HG03039 (cell line): ENCODE data around the gene TTN.

ENCODE experiments used
- ATAC-seq: cut with Tn5 transposase; IDR thresholded peaks from one replicate; pipeline ENCODE4 v1.9.1; 2021; ENCODE audit warnings: mild to moderate bottlenecking, moderate library complexity; ENCODE audit not compliant: unreplicated experiment

TTN gene

GRCh38 chr2:178756843-178757242, 50.4 kb downstream of the TTN start:
- no peak for ATAC-seq

DNA sequence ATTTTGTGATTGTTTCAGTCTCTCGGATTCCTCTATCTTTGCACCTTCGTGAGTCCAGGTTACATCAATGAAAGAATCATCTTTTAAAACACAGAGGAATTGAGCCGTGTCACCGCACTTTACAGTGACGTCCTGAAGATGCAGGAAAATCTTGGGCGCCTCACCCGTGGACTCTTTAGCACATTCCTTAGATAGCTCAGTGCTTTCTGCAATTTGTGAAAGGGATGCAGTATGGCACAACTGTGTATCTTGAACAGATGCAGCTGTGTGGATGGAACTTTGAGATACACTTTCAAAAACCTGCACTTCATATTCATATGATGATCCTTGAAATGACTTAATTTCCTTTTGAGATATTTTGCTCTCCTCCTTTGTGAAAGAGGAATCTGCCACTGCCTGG, 50.9 kb downstream of the TTN start:
- no peak for ATAC-seq

- no peak for ATAC-seq
Observed at GRCh38 chr2:178747767-178748166, 59.5 kb downstream of the TTN start.

- no peak for ATAC-seq
Observed at GRCh38 chr2:178734518-178734917, 72.7 kb downstream of the TTN start.

GRCh38 chr2:178733975-178734374, 73.2 kb downstream of the TTN start:
- ATAC-seq: no peak

DNA sequence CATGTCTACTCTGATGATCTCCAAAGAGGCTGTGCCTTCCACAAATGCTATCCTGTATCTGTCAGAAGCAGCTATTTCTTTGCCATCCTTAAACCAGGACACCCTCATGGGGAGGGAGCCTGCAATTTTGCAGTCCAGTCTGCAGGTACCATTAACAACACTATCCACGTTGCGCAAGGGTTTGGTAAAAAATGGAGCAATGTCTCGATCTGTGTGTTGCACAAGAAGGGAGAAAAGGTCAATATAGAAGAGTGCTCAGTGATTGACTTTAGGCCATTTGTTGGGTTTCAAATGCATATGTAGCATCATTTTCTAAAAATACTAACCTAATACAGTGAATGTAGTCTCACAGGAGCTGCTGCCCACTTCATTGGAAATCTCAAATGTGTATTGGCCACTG, 74.3 kb downstream of the TTN start:
- ATAC-seq: no peak

DNA sequence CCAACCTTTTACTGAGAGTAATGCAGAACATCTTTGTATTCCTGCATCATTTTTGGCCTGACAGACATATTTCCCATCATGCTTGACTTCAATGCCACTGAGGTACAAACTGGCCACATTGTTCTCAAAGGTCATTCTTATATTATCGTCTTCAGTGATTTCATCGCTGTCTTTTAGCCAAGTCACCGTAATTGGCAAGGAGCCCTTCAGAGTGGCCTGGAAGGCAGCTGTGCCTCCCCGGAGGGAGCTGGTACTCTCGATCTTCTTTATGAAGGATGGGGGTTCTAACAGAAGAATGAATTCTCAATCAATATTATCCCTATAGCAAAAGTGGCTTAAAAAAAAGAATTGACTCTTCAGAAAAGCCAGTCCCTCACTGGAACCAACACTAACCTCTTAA, 75.9 kb downstream of the TTN start:
- no peak for ATAC-seq

- no peak for ATAC-seq
Observed at GRCh38 chr2:178730049-178730448, 77.2 kb downstream of the TTN start.

DNA sequence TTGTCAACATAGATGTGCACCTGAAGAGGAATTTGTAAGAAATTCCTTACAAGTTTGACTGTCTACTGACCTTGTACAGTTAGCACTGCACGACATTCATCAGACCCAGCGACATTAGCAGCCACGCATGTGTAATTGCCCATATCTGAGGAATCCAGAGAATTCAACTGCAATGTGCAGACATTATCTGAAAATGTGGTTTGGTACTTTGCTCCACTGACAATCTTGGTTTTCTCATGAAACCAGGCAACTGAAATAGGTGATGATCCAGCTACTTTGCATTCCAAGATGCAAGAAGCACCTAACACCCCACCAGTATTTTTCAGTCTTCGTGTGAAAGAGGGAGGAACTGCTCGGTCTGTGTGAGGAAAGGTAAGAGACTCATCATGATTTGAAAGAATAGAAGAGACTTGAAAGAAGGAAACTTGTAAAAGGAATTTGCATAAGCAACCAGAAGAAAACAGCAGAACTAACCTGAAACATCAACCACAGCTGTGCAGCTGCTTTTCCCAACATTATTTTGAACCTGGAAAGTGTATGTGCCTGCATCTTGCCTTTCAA, 83.4 kb downstream of the TTN start:
- no peak for ATAC-seq

- no peak for ATAC-seq
Observed at GRCh38 chr2:178722296-178722695, 84.9 kb downstream of the TTN start.

DNA sequence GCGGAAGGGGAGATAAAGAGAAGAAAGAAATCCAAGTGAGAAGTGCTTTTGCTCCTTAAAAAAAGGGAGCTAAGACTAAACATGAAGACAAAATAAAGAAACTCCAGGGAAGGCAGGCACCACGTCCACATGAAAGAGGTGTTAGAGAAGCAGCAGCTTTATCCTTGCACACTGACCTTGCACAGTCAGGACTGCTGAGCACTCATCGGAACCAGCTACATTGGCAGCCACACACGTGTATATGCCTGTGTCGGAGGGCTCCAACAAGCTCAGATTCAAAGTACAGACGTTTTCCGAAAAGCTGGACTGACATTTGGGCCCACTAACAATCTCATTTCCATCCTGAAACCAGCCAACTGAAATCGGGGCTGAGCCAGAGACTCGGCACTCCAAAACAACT, 88.2 kb downstream of the TTN start:
- ATAC-seq: no peak

- ATAC-seq: no peak
Observed at GRCh38 chr2:178718283-178718682, 88.9 kb downstream of the TTN start.

- ATAC-seq: no peak
Observed at GRCh38 chr2:178716394-178716793, 90.8 kb downstream of the TTN start.

GRCh38 chr2:178715366-178715765, 91.9 kb downstream of the TTN start:
- no peak for ATAC-seq

DNA sequence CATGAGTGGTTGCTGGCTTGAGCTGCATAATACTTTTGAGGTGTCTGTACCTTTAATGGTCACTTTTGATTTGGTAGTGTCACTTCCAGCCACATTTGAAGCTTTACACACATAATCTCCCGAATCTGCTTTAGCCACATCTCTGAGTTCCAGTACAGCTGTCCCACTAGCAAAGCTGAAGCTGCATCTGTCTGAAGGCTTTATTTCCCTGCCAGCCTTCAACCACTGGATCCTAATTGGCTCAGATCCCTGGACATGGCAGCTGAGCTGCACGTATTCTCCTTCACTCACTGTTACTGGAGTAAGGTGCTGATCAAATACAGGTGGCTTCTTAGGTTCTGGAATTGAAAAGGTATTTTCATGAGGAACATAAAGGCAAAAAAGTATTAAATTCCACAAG, 99.7 kb downstream of the TTN start:
- ATAC-seq: no peak

DNA sequence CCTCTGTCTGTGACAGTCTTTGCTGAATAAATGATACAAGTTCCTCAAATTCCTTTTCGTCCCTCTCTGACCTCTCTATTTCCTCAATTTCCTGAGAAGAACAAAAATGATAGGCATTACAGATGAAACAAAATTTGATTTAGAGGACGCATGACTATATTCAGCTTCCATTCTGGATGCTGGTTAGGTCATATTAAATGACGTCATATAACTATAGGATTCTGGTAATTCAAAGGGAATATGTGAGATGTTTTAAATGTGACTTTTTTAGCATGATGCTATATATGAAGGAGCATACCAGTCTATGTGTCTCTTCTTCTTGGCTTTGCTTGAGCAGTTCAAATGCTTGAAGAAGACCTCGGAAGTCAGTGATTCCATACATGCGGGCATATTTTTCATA, 102.3 kb downstream of the TTN start:
- no peak for ATAC-seq

DNA sequence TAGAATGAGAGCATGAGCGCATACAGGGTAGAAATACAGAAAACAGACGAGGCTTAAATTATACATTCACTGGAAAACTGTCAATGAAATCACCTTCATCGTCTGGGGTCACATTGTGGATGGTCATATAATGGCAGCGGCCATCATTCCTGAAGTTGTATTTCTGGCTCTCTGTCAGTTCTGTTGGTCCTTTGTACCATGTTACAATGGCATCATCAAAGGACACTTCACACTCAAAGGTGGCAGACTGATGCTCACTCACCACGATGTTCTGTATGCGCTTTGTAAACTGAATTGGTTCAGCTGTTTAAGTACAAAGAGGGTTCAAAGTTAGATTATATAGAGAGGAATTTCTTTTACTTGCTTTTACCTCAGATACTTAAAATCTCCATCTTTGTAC, 104.9 kb downstream of the TTN start:
- ATAC-seq: no peak

DNA sequence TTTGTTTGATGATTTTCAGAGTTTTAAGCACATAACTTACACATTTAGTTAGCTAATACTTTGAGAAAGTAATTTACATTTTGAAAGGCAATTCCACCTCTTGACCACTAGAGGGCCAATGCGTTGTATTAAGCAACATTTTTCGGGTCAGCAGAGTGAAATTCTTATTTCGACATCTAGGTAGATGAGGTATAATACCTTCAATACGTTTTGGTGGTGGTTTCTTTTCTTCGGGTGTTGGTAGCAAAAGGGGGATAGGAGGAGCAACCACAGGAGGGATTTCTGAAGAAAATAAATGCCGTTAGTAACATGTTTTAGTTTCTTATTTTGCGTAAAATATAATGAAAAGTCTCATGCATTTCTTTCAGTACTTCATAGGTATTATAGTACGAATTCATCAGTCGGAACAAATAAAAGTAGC, 106.3 kb downstream of the TTN start:
- no peak for ATAC-seq

- no peak for ATAC-seq
Observed at GRCh38 chr2:178700136-178700535, 107.1 kb downstream of the TTN start.

DNA sequence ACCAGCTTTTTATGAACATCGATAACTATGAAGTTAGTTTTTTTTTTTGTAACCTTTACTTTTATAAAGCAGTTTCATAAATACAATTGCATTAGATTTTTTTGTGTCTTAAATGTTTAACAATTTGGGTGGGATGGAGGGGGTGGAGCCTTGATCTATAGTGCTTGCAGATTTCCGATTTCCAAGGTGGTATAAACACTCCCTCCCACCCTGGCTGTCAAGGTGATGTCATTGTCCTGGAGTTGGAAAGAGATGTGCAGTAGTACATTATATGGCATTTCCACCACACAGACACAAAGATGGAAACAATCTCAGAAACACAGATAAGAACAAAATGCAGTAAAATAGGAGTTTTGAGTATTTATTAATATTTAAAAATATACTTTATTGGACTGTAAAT, 114.4 kb downstream of the TTN start:
- ATAC-seq: no peak

GRCh38 chr2:178689808-178690207, 117.4 kb downstream of the TTN start:
- ATAC-seq: no peak

DNA sequence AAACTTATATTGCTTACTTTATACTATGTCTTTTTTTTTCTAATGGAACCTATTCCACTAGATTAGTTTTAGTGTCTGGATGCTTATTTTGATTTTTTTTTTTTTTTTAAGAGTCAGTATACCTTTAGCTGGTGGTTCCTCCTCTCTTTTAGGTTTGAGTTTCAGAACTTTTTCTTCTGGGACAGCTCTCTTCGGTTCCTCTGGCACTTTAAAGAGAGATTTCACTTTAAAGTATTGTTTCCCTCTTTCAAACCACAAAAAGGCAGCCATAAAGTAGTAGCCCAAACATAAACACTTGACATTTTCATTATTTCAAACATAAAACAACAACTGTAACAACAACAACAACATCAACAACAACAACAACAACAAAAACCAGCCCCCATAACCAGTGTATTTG, 123.3 kb downstream of the TTN start:
- no peak for ATAC-seq

DNA sequence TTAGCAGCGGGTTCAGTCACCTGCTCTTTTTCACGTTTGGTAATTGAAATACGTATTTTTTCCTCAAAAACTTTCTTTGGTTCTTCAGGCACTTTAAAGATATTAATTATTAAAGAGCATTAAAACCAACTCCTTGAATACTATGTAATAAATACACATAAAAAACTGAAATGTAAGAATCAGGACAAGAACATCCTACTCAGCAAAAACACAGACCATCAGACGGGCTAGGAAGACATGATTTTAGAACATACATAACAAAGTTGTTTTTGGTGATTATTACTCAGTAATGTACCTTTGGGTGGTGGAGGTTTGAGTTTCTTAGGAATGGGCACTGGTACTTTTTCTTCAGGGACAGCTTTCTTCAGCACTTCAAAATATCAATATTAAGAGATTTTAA, 126.1 kb downstream of the TTN start:
- no peak for ATAC-seq

DNA sequence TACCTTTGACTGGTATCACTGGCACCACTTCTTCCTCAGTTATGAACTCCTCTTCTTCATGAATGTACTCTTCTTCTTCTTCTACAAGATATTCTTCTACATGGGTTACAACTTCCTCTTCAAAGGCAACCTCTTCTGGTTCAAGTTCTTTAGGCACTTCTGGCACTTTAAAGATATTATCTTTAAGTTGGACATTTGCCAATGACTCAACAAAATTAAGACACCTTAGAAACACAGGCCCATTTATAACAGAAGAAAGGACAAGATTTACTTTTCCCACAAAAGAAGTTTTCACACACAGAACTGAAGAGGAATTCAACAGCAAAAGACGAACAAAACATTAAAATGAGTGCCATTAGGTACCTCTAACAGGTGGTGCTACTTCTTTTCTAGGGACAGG, 127.3 kb downstream of the TTN start:
- ATAC-seq: no peak
